ENCODE measurements around the gene ANXA6.
A peak's percentile ranks its signal among the peaks of the same experiment; 100 is the strongest.

Gene ANXA6

GRCh38 chr5:151154931-151155774 is 2.4 kb downstream of the ANXA6 start:
- no peaks in the 10 kb centered on the region for H3K27me3 ChIP-seq
- H3K36me3 ChIP-seq: peaks cover 0 to 6% (median 0%) of the 10 kb centered on the region in 3 donors
- H3K4me3 ChIP-seq: peak overlapping the region; percentile 70 to 89
- no peaks in the 10 kb centered on the region for H3K9me3 ChIP-seq
- peak overlapping the region; percentile 92 for H3K27ac ChIP-seq
- peaks cover 0 to 77% (median 48%) of the 10 kb centered on the region in 4 donors for H3K4me1 ChIP-seq
- DNase-seq: no peak
- intact Hi-C loops (cut with DNase I; ENCODE audit: low total_unique reads): no loop called here
- no peak for TF ChIP-seq CTCF (IDR thresholded peaks at IDR 0.05)

GRCh38 chr5:151153766-151154272 is 3.8 kb downstream of the ANXA6 start:
- H3K27me3 ChIP-seq: no peaks in the 10 kb centered on the region
- no peak overlapping the region for H3K4me3 ChIP-seq
- H3K27ac ChIP-seq: peak overlapping the region in 1 of 2 donors; percentile 66
- intact Hi-C loops (cut with DNase I; ENCODE audit: low total_unique reads): no loop called here
- TF ChIP-seq CTCF (IDR thresholded peaks at IDR 0.05): no peak
- H3K36me3 ChIP-seq: peaks cover 0 to 6% (median 0%) of the 10 kb centered on the region in 3 donors
- DNase-seq: no peak
- peaks cover 0 to 89% (median 51%) of the 10 kb centered on the region in 4 donors for H3K4me1 ChIP-seq
- no peaks in the 10 kb centered on the region for H3K9me3 ChIP-seq

- no peaks in the 10 kb centered on the region for H3K27me3 ChIP-seq
- peaks cover 0 to 89% (median 48%) of the 10 kb centered on the region in 4 donors for H3K4me1 ChIP-seq
- no peak overlapping the region for H3K4me3 ChIP-seq
- TF ChIP-seq CTCF (IDR thresholded peaks at IDR 0.05): no peak
- intact Hi-C loops (cut with DNase I; ENCODE audit: low total_unique reads): no loop called here
- peaks cover 0 to 8% (median 0%) of the 10 kb centered on the region in 3 donors for H3K36me3 ChIP-seq
- H3K9me3 ChIP-seq: no peaks in the 10 kb centered on the region
- no peak for DNase-seq
- peak overlapping the region; percentile 41 to 66 for H3K27ac ChIP-seq
Measured at GRCh38 chr5:151153300-151153699, 4.3 kb downstream of the ANXA6 start.

- DNase-seq: peak; percentile 65 to 72
- intact Hi-C loops (cut with DNase I; ENCODE audit: low total_unique reads): no loop called here
- Histone ChIP-seq H3K9me3 (no peaks in the 10 kb centered on the region), H3K36me3 (peaks cover 8 to 24% (median 9%) of the 10 kb centered on the region in 3 donors), H3K4me3 (no peak overlapping the region), H3K4me1 (peaks cover 0 to 98% (median 48%) of the 10 kb centered on the region in 4 donors), H3K27me3 (no peaks in the 10 kb centered on the region), H3K27ac (peak overlapping the region; percentile 66 to 70)
- TF ChIP-seq CTCF (IDR thresholded peaks at IDR 0.05): no peak
Measured at GRCh38 chr5:151151793-151152192, 5.8 kb downstream of the ANXA6 start.

- intact Hi-C loops (cut with DNase I; ENCODE audit: low total_unique reads): no loop called here
- H3K4me1 ChIP-seq: peaks cover 0 to 98% (median 51%) of the 10 kb centered on the region in 4 donors
- DNase-seq: no peak
- H3K27me3 ChIP-seq: no peaks in the 10 kb centered on the region
- TF ChIP-seq CTCF (IDR thresholded peaks at IDR 0.05): no peak
- no peaks in the 10 kb centered on the region for H3K9me3 ChIP-seq
- peak overlapping the region in 1 of 2 donors; percentile 8 for H3K4me3 ChIP-seq
- peaks cover 13 to 29% (median 14%) of the 10 kb centered on the region in 3 donors for H3K36me3 ChIP-seq
- H3K27ac ChIP-seq: peak overlapping the region; percentile 66 to 70
Measured at GRCh38 chr5:151151263-151151660, 6.3 kb downstream of the ANXA6 start.

Measured in tibial artery (tissue), 4 donors.